Naive B cell (primary cell): ENCODE results near the gene GIT2. TPM values are rescaled to one million over a fixed set of nuclear protein-coding genes. Genes with fewer than 3 reads are reported as not detected.
"Not testable (repeated sequence)": the region's sequence is repeated elsewhere in the genome, so short reads cannot be mapped to it uniquely, and the experiment has no call there.

ENCODE experiments used
- ATAC-seq, 2 donors: fragments of 150-1000 bp; cut with Tn5 transposase; 2 replicates each; pipeline ENCODE4 v1.10.0; 2021; ENCODE audit warnings: low read depth in 2 of 2, mild to moderate bottlenecking in 2 of 2, moderate library complexity in 2 of 2
- DNase-seq: peaks from one replicate; pipeline ENCODE4 v3.0.0; 2022
- H3K27ac Mint-ChIP-seq, 6 donors: one replicate each; pipeline ENCODE4 v1.8.0; 2020 to 2022; ENCODE audit warnings: mild to moderate bottlenecking in 6 of 6, mixed read lengths in 6 of 6, moderate library complexity in 5 of 6, inconsistent platforms in 2 of 6
- H3K27me3 Mint-ChIP-seq, 3 donors: one replicate each; pipeline ENCODE4 v1.8.0; 2021 to 2022; ENCODE audit warnings: mixed read lengths in 3 of 3, mild to moderate bottlenecking in 1 of 3
- H3K36me3 Mint-ChIP-seq, 2 donors: one replicate each; pipeline ENCODE4 v1.8.0; 2020 to 2022; ENCODE audit warnings: mixed read lengths in 2 of 2, inconsistent platforms in 1 of 2, mild to moderate bottlenecking in 1 of 2
- H3K4me1 Mint-ChIP-seq, 3 donors: one replicate each; pipeline ENCODE4 v1.8.0; 2020 to 2022; ENCODE audit warnings: mixed read lengths in 3 of 3, inconsistent platforms in 1 of 3, mild to moderate bottlenecking in 1 of 3, moderate library complexity in 1 of 3
- H3K4me3 Mint-ChIP-seq, 8 donors: one replicate each; pipeline ENCODE4 v1.8.0; 2020 to 2022; ENCODE audit warnings: mild to moderate bottlenecking in 8 of 8, mixed read lengths in 8 of 8, moderate library complexity in 8 of 8, inconsistent platforms in 2 of 8
- H3K9me3 Mint-ChIP-seq, 7 donors: one replicate each; pipeline ENCODE4 v1.8.0; 2020 to 2022; ENCODE audit warnings: mixed read lengths in 7 of 7, mild to moderate bottlenecking in 5 of 7, inconsistent platforms in 2 of 7, moderate library complexity in 1 of 7
- polyA plus RNA-seq, 6 donors: library from polyadenylated mRNA; unstranded; fragments of 300-500 nt; fragmentation: Illumina TruSeq; gene quantifications; one replicate each; pipeline ENCODE4 v1.2.3, GENCODE V29; 2021; ENCODE audit warnings: low read depth in 6 of 6

The GIT2 gene
- polyA plus RNA-seq, 6 donors from 2014 or later, result 95.1 to 129 (median 101) TPM

GRCh38 chr12:109988274-109988673 lies 7.9 kb downstream of the GIT2 start:
- peaks cover 6 to 9% of the 10 kb centered on the region in 2 donors for H3K36me3 Mint-ChIP-seq
- peaks cover 16 to 36% (median 22%) of the 10 kb centered on the region in 3 donors for H3K4me1 Mint-ChIP-seq

DNA sequence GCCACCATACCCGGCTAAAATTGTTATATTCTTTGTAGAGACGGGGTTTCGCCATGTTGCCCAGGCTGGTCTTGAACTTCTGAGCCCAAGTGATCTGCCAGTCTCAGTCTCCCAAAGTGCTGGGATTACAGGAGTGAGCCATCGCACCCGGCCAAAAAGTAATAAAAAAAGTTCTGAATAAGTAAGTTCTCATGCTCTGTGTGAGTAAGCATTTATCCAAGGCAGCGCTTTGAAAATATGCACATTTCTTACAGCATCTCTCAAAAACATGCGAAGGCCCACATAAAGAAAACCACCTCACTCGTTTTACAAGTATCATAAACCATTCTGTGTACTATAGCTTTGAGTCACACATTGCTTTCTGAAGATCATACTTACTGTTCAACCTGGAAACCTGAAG lies 8.6 kb downstream of the GIT2 start:
- Mint-ChIP-seq H3K4me3 (no peak overlapping the region), H3K27ac (no peak overlapping the region), H3K4me1 (peaks cover 15 to 29% (median 20%) of the 10 kb centered on the region in 3 donors), H3K9me3 (no peaks in the 10 kb centered on the region), H3K36me3 (peaks cover 6 to 9% of the 10 kb centered on the region in 2 donors), H3K27me3 (no peaks in the 10 kb centered on the region)
- ATAC-seq (no peak), DNase-seq (no peak)

More at GRCh38 chr12:109988274-109988673, 7.9 kb downstream of the GIT2 start:
- Mint-ChIP-seq H3K4me3 (no peak overlapping the region), H3K27ac (peak overlapping the region in 1 of 6 donors; percentile 39), H3K27me3 (no peaks in the 10 kb centered on the region), H3K9me3 (no peaks in the 10 kb centered on the region)
- DNase-seq, result no peak
- no peak for ATAC-seq

DNA sequence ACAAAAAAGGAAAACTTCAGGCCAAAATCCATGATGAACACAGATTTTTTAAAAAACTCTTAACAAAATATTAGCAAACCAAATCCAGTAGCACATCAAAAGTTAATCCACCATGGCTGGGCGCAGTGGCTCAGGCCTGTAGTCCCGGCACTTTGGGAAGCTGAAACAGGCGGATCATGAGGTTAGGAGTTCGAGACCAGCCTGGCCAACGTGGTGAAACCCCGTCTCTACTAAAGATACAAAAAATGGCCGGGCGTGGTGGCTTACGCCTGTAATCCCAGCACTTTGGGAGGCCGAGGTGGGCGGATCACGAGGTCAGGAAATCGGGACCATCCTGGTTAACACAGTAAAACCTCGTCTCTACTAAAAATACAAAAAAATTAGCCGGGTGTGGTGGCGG lies 9.9 kb downstream of the GIT2 start:
- Mint-ChIP-seq H3K36me3 (peaks cover 9 to 17% of the 10 kb centered on the region in 2 donors), H3K4me1 (peaks cover 11 to 23% (median 19%) of the 10 kb centered on the region in 3 donors)
- not testable (repeated sequence) for ATAC-seq, H3K4me3 Mint-ChIP-seq, H3K27me3 Mint-ChIP-seq, H3K27ac Mint-ChIP-seq, DNase-seq, H3K9me3 Mint-ChIP-seq

DNA sequence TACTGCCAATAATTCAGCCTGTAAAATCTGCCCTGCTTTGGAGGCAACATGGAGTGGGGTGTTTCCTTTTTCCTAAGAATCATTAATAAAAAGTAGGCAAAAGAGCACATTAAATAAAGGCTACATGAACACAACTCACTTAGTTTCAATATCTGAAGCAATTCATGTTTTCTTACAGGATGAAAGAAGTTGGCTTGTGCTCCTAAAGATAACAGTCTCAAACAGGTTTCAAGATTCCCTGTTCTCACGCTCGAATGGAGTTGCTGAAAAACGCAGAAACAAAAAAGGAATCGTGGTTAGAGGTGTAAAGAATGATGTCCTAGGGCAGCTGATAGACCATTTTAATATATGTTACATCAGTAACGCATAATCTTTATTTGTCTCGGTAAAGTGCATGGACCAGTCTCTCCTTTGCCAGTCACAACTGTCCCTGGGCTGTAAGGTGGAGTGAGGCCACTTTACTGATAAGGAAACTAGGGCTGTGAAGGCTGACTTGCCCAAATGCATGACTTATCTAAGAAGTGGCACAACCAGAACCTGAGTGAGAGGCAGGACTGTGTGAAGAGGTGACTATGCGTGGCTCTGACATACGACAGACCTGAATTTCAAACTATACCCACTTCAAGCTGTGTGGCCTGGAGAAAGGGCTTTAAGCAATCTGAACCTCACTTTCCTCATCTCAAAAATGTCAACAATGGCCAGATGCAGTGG lies 12.6 kb downstream of the GIT2 start:
- ATAC-seq, result no peak
- no peak for DNase-seq
- Mint-ChIP-seq H3K27ac (peak overlapping the region in 2 of 6 donors; percentile 63 to 74), H3K4me1 (peaks cover 4 to 15% (median 10%) of the 10 kb centered on the region in 3 donors), H3K4me3 (no peak overlapping the region), H3K36me3 (peaks cover 10 to 21% of the 10 kb centered on the region in 2 donors), H3K27me3 (no peaks in the 10 kb centered on the region), H3K9me3 (peaks cover 0 to 4% (median 0%) of the 10 kb centered on the region in 7 donors)

DNA sequence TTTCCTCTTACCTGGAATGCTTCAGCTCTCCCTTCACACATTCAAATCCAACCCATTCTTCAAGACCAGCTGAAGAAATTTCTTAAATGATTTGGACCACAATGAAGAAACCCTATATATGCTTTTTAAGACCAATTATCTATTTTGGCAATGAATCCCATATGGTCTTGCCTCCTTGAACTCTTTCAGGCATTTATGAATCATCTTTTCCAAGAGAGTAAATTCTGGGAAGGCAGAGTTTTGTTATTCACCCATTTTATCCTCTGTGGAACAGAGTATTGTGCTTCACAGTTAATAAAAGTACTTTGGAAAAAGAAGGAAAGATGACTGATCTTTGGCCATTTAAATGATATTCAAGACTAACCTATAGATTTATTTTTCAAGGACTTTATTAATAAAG lies 14.0 kb downstream of the GIT2 start:
- peaks cover 0 to 6% (median 0%) of the 10 kb centered on the region in 7 donors for H3K9me3 Mint-ChIP-seq
- H3K4me3 Mint-ChIP-seq, result no peak overlapping the region
- no peak for ATAC-seq
- no peak for DNase-seq
- H3K36me3 Mint-ChIP-seq, result peaks cover 15 to 27% of the 10 kb centered on the region in 2 donors
- H3K4me1 Mint-ChIP-seq, result peaks cover 4 to 19% (median 10%) of the 10 kb centered on the region in 3 donors
- H3K27me3 Mint-ChIP-seq, result no peaks in the 10 kb centered on the region
- peak overlapping the region in 5 of 6 donors; percentile 24 to 95 (median 63) for H3K27ac Mint-ChIP-seq

DNA sequence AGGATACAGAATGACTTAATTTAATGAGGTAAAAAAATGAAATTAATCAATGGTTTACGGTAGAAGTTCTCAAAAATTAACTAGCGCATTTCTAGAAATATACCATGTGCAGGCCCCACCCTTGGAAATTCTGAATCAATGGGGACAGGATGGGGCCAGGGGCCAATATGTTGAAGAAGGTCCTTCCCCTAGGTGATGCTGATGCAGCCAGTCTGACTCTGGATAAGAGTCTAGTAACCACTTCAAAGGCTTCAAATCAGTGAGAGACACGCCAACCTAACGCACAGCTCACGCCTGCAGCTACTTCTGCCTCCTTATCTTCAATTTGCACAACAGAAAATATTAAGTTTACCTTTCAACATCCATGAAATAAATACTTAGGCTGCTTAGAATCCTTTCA lies 14.9 kb downstream of the GIT2 start:
- Mint-ChIP-seq H3K27ac (peak overlapping the region in 1 of 6 donors; percentile 22), H3K4me3 (no peak overlapping the region), H3K4me1 (peaks cover 4 to 19% (median 10%) of the 10 kb centered on the region in 3 donors), H3K27me3 (no peaks in the 10 kb centered on the region), H3K36me3 (peaks cover 15 to 27% of the 10 kb centered on the region in 2 donors), H3K9me3 (peaks cover 0 to 6% (median 0%) of the 10 kb centered on the region in 7 donors)
- ATAC-seq (no peak), DNase-seq (no peak)

DNA sequence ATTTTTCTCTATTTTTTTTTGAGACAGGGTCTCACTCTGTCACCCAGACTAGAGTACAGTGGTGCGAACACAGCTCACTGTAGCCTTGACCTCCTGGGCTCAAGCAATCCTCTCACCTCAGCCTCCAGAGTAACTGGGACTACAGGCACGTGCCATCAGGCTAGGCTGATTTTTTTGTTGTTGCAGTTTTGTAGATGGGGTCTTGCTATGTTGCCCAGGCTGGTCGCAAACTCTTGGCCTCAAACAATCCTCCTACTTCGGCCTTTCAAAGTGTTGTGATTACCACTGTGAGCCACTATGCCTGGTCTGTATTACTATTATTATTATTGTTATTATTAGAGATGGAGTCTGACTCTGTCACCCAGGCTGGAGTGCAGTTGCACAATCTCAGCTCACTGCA lies 23.3 kb downstream of the GIT2 start:
- Mint-ChIP-seq H3K4me1 (peaks cover 6 to 14% (median 8%) of the 10 kb centered on the region in 3 donors), H3K27ac (peak overlapping the region in 2 of 6 donors; percentile 83 to 93), H3K9me3 (peaks cover 0 to 2% (median 0%) of the 10 kb centered on the region in 7 donors), H3K27me3 (no peaks in the 10 kb centered on the region), H3K4me3 (no peak overlapping the region), H3K36me3 (peaks cover 6 to 15% of the 10 kb centered on the region in 2 donors)
- no peak for DNase-seq
- ATAC-seq, result no peak

GRCh38 chr12:109968801-109969200 lies 27.4 kb downstream of the GIT2 start:
- ATAC-seq (no peak), DNase-seq (no peak)
- peaks cover 17 to 26% of the 10 kb centered on the region in 2 donors for H3K36me3 Mint-ChIP-seq
- H3K27me3 Mint-ChIP-seq, result no peaks in the 10 kb centered on the region
- no peak overlapping the region for H3K4me3 Mint-ChIP-seq
- peaks cover 7 to 12% (median 11%) of the 10 kb centered on the region in 3 donors for H3K4me1 Mint-ChIP-seq
- no peak overlapping the region for H3K27ac Mint-ChIP-seq
- peaks cover 0 to 2% (median 0%) of the 10 kb centered on the region in 7 donors for H3K9me3 Mint-ChIP-seq

GRCh38 chr12:109968032-109968420 lies 28.1 kb downstream of the GIT2 start:
- no peak for ATAC-seq
- Mint-ChIP-seq H3K9me3 (no peaks in the 10 kb centered on the region), H3K36me3 (peaks cover 17 to 26% of the 10 kb centered on the region in 2 donors), H3K4me1 (peaks cover 0 to 9% (median 5%) of the 10 kb centered on the region in 3 donors), H3K4me3 (no peak overlapping the region), H3K27ac (peak overlapping the region in 1 of 6 donors; percentile 36), H3K27me3 (no peaks in the 10 kb centered on the region)
- no peak for DNase-seq

- Mint-ChIP-seq H3K27me3 (no peaks in the 10 kb centered on the region), H3K4me1 (peaks cover 0 to 9% (median 3%) of the 10 kb centered on the region in 3 donors), H3K36me3 (peaks cover 17 to 26% of the 10 kb centered on the region in 2 donors), H3K4me3 (no peak overlapping the region), H3K27ac (peak overlapping the region in 2 of 6 donors; percentile 36 to 44), H3K9me3 (no peaks in the 10 kb centered on the region)
- ATAC-seq (no peak), DNase-seq (no peak)
Measured at GRCh38 chr12:109967383-109968031, 28.7 kb downstream of the GIT2 start.

DNA sequence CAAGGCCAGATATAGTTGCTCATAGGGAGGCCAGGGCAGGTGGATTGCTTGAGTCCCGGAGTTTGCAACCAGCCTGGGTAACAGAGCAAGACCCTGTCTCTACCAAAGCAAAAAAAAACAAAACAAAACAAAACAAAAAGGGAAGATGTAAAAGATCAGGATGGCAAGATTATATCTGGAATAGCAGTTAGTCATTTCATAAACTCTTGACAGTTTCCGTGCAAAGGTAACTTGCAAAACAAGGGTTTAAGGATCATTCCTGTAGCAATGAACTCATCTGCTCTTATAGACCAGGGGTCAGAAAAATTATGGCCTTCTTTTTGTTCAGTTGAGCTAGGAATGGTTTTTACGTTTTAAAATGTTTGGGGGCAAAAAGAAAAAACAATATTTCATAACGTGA lies 29.6 kb downstream of the GIT2 start:
- DNase-seq (no peak), ATAC-seq (no peak)
- Mint-ChIP-seq H3K4me1 (peaks cover 0 to 9% (median 3%) of the 10 kb centered on the region in 3 donors), H3K9me3 (no peaks in the 10 kb centered on the region), H3K4me3 (no peak overlapping the region), H3K27ac (peak overlapping the region in 1 of 6 donors; percentile 92), H3K27me3 (no peaks in the 10 kb centered on the region), H3K36me3 (peaks cover 17 to 26% of the 10 kb centered on the region in 2 donors)

DNA sequence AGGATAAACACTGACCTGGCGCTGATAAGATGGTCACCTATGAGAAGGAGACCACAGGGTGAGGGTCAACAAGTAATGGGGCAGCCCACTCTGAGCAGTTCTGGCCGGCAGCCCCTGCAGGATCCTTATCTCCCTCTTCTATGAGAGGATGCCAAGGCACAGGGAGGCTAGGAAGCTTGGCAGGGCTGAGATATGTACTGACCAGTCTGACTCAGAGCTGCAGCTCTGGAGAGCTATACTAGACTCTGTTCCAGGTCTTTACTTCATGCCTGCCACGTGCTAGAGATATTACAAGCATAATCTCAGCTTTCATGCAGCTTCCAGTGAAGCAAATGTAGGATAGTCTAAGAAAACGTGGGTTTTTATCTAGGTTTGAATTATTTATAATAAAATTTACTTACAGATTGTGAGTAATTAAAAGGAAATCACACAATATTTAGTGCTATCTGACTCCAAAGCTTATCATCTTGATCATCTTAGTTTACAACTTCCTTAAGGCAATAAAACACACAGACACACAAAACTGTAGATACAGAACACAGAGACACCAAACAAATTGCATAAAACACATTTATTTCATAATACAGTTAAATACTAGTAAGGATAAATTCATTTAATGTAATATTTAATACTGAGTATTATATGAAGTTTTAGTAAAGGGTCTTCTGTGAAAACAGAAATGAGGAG lies 32.3 kb downstream of the GIT2 start:
- Mint-ChIP-seq H3K27ac (peak overlapping the region in 5 of 6 donors; percentile 29 to 93 (median 67)), H3K4me1 (peaks cover 0 to 9% (median 3%) of the 10 kb centered on the region in 3 donors), H3K27me3 (no peaks in the 10 kb centered on the region), H3K36me3 (peaks cover 17 to 18% of the 10 kb centered on the region in 2 donors), H3K9me3 (no peaks in the 10 kb centered on the region), H3K4me3 (no peak overlapping the region)
- ATAC-seq (no peak), DNase-seq (no peak)

GRCh38 chr12:109963330-109963729 lies 32.8 kb downstream of the GIT2 start:
- no peaks in the 10 kb centered on the region for H3K9me3 Mint-ChIP-seq
- H3K36me3 Mint-ChIP-seq, result peaks cover 18 to 21% of the 10 kb centered on the region in 2 donors
- H3K27ac Mint-ChIP-seq, result peak overlapping the region in 4 of 6 donors; percentile 38 to 93 (median 78)
- DNase-seq, result no peak
- H3K4me3 Mint-ChIP-seq, result no peak overlapping the region
- H3K27me3 Mint-ChIP-seq, result no peaks in the 10 kb centered on the region
- peaks cover 0 to 9% (median 3%) of the 10 kb centered on the region in 3 donors for H3K4me1 Mint-ChIP-seq
- ATAC-seq, result no peak
